Esophagus (tissue), 2 donors: ENCODE measurements around the gene OR2T3. TPM values are rescaled to one million over a fixed set of nuclear protein-coding genes. Genes with fewer than 3 reads are reported as not detected.
"Not testable (repeated sequence)": the region's sequence is repeated elsewhere in the genome, so short reads cannot be mapped to it uniquely, and the experiment has no call there.

ENCODE experiments used
- H3K27ac ChIP-seq, 2 donors: one replicate each; pipeline ENCODE4 v1.5.1; 2013; ENCODE audit warnings: low read depth in 2 of 2, mild to moderate bottlenecking in 2 of 2, inconsistent platforms in 1 of 2, low read length in 1 of 2, moderate library complexity in 1 of 2
- H3K27me3 ChIP-seq, 2 donors: one replicate each; pipeline ENCODE4 v1.6.1; 2013; ENCODE audit warnings: low read length in 2 of 2, control low read depth in 1 of 2, mild to moderate bottlenecking in 1 of 2; ENCODE audit not compliant: insufficient read depth in 2 of 2, control insufficient read depth in 1 of 2
- H3K36me3 ChIP-seq, 2 donors: one replicate each; pipeline ENCODE4 v1.6.1; 2013; ENCODE audit warnings: low read length in 1 of 2; ENCODE audit not compliant: control insufficient read depth in 2 of 2, insufficient read depth in 2 of 2
- H3K4me1 ChIP-seq, 2 donors: one replicate each; pipeline ENCODE4 v1.6.1; 2013; ENCODE audit warnings: low read length in 1 of 2; ENCODE audit not compliant: control insufficient read depth in 2 of 2, insufficient read depth in 2 of 2
- H3K4me3 ChIP-seq, 2 donors: one replicate each; pipeline ENCODE4 v1.5.1; 2013; ENCODE audit warnings: low read length in 2 of 2, mild to moderate bottlenecking in 2 of 2, low read depth in 1 of 2, moderate library complexity in 1 of 2
- H3K9me3 ChIP-seq, 2 donors: one replicate each; pipeline ENCODE4 v1.6.1; 2013; ENCODE audit warnings: mild to moderate bottlenecking in 2 of 2, low read depth in 1 of 2, low read length in 1 of 2, moderate library complexity in 1 of 2; ENCODE audit not compliant: control insufficient read depth in 2 of 2, insufficient read depth in 1 of 2
- WGBS, 2 donors: extraction: QIAGEN DNeasy Blood & Tissue Kit; methylation state at CpG; one replicate each; pipeline ENCODE4 v1.1.7; 2013; 5-methylcytosine and 5-hydroxymethylcytosine counted together
- polyA plus RNA-seq, 2 donors: library from polyadenylated mRNA; stranded (reverse); fragments of 200-250 nt; gene quantifications; one replicate each; pipeline ENCODE4 v1.2.3, GENCODE V29; 2013
- donor health status: healthy with polysubstance abuse.
- donor health status: Bipolar disorder and iron deficiency.

Gene OR2T3, protein sequence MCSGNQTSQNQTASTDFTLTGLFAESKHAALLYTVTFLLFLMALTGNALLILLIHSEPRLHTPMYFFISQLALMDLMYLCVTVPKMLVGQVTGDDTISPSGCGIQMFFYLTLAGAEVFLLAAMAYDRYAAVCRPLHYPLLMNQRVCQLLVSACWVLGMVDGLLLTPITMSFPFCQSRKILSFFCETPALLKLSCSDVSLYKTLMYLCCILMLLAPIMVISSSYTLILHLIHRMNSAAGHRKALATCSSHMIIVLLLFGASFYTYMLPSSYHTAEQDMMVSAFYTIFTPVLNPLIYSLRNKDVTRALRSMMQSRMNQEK
- not detected for polyA plus RNA-seq

- H3K27ac ChIP-seq, H3K27me3 ChIP-seq, H3K36me3 ChIP-seq, H3K4me3 ChIP-seq, H3K9me3 ChIP-seq, H3K4me1 ChIP-seq: not testable (repeated sequence)
- 77 to 80% methylated on average over 2 of the region's 2 CpGs for WGBS, 2 donors
These were observed at the start of gene OR2T3 for GRCh38 chr1:248473051-248473450. OR2T3 (plus strand) TSS chr1:248473351; CDS start chr1:248473351, 0 bp downstream.

DNA sequence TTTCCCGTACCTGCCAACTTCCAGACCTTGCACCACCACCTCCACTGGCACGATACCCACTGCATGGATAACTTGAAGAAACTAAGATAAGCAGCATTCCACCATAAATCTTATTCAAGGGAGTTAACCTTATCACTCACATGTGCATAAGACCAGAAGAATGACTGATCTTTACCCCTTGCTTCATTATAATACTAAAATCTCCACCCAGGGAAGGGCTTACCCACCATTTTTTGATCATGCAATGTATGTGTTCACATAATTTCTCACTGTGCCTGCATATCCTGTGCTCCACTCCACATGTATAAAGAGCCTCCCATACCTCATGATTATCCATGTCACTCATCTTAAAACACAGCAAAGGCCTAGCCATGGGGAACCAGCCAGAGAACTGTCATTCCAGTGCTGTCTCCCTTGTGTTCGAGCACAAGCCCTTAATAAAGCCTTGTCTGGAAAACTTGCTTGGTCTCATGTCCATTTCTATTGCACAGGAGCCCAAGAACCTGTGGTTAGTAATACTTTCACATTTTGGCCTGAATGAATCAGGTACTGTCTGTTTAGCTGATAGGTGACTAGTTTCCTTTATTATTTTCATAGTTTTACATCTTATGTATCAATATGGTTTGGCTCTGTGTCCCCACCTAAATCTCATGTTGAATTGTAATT is 45.5 kb upstream of the OR2T3 start:
- not testable (repeated sequence) for H3K4me1 ChIP-seq, H3K9me3 ChIP-seq, H3K36me3 ChIP-seq, H3K4me3 ChIP-seq, H3K27me3 ChIP-seq, H3K27ac ChIP-seq
- WGBS, 2 donors, result 58 to 62% methylated on average over 3 of the region's 3 CpGs

DNA sequence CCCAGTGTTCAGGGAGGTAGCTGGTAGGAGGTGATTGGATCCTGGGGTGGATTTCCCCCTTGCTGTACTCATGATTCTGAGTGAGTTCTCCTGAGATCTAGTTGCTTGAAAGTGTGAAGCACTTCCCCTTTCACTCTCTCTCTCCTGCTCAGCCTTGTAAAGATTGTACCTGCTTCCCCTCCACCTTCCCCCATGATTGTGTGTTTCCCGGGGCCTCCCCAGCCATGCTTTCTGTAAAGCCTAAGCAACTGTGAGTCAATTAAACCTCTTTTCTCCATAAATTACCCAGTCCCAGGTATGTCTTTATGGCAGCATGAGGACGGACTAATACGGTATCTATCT is 45.0 kb upstream of the OR2T3 start:
- H3K4me1 ChIP-seq, H3K4me3 ChIP-seq, H3K36me3 ChIP-seq, H3K9me3 ChIP-seq, H3K27me3 ChIP-seq, H3K27ac ChIP-seq: not testable (repeated sequence)
- WGBS, 2 donors, result 76 to 82% methylated on average over 3 of the region's 3 CpGs

DNA sequence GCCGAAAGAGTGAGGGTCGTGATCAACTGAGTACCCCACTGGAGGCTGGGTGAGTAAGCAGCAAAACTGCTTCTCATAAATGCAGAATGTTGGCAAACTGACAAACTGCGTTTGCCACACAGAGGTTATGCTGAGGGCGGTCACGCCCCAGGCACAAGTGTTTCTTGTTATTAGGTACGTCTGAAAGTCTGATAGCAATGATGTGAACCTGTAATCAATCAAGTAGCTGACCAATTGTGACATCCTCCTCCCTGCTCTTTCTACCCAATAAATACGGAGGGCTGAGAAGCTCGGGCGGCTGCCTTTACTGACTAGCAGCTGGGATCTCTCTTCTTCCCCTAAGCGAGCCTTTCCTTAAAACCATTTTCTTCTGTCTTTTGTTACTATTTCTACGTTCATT is 41.5 kb upstream of the OR2T3 start:
- H3K4me3 ChIP-seq, H3K27me3 ChIP-seq, H3K27ac ChIP-seq, H3K4me1 ChIP-seq, H3K9me3 ChIP-seq, H3K36me3 ChIP-seq: not testable (repeated sequence)
- WGBS, 2 donors, result 64 to 67% methylated on average over 11 of the region's 11 CpGs

- H3K9me3 ChIP-seq, H3K36me3 ChIP-seq, H3K27me3 ChIP-seq, H3K27ac ChIP-seq, H3K4me3 ChIP-seq, H3K4me1 ChIP-seq: not testable (repeated sequence)
- WGBS, 2 donors, result 60 to 70% methylated on average over 4 of the region's 4 CpGs
These were observed 41.0 kb upstream of the OR2T3 start for GRCh38 chr1:248432201-248432600.

DNA sequence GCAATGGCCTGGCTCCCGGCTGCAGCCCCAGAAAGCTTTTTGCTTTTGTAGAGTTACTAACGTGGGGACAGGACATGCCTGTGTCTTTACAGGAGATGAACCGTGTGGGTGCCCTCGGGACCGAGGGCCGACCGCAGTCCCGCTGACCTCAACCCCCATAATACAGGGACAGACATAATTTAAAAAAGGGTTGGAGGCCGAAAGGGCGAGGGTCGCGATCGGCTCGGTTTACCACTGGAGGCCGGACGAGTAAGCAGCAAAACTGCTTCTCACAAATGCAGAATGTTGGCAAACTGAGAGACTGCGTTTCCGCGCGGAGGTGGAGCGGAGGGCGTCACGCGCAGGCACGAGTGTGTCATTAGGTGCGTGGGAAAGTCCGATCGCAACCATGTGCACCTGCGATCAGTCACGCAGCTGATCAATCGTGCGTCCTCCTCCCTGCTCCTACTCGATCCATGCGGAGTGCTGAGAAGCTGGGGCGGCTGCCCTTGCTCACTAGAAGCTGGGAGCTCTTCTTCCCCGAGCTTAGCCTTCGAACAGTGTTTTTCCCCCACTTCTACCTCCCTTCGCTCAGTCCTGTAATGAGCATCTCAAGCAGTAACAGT is 39.2 kb upstream of the OR2T3 start:
- H3K36me3 ChIP-seq, result not testable (repeated sequence)
- WGBS, 2 donors, result 90 to 92% methylated on average over 32 to 36 of the region's 38 CpGs

DNA sequence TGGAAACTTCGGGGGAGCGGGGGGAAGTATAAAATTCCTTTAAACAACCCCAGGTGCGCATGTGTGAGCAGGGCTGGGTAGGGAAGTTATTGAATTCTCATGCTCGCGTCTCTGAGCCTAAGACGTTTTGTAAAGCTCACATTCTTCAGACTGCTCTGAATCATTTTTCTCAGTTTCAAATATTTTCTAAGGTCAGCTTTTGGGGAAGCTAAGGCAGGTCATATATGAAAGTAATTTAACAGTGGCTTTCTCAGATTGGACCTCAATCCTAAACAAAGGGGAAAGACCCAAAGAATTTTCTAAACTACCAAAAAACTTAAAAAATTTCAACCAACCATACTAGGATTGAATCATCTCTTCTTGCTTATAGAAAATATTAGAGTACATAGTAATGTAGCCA is 38.2 kb upstream of the OR2T3 start:
- not testable (repeated sequence) for H3K4me3 ChIP-seq, H3K27ac ChIP-seq, H3K4me1 ChIP-seq, H3K9me3 ChIP-seq, H3K27me3 ChIP-seq, H3K36me3 ChIP-seq
- 85 to 91% methylated on average over 4 of the region's 6 CpGs for WGBS, 2 donors

More for the DNA sequence above, 39.2 kb upstream of the OR2T3 start:
- H3K9me3 ChIP-seq, H3K4me3 ChIP-seq, H3K27ac ChIP-seq, H3K27me3 ChIP-seq, H3K4me1 ChIP-seq: not testable (repeated sequence)

GRCh38 chr1:248436303-248436702 is 36.8 kb upstream of the OR2T3 start:
- not testable (repeated sequence) for H3K4me1 ChIP-seq, H3K4me3 ChIP-seq, H3K27me3 ChIP-seq, H3K9me3 ChIP-seq, H3K27ac ChIP-seq, H3K36me3 ChIP-seq
- WGBS, 2 donors, result 77 to 84% methylated on average over 3 of the region's 3 CpGs

DNA sequence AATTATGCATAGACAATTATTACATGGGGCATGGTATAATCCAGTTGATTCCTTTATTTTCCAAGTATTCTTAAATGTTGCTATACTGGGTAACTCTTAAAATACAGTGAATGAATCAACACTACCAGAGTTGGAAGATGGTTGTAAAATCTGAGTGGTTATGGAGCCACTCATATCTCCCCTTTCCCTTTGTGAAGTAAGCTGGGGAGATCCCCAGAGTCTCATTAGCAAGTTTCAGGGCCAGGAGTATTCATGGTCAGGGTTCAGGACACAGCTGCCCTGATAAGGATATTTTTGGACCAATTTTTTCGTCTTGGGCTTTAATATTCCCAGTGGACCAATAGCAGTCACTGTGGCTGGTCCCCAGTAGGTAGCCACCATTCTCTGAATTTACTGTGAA is 34.5 kb upstream of the OR2T3 start:
- H3K4me3 ChIP-seq, H3K9me3 ChIP-seq, H3K27ac ChIP-seq, H3K36me3 ChIP-seq, H3K27me3 ChIP-seq, H3K4me1 ChIP-seq: not testable (repeated sequence)
- WGBS, 2 donors, result 30 to 35% methylated on average over 1 of the region's 1 CpG

GRCh38 chr1:248439283-248439682 is 33.9 kb upstream of the OR2T3 start:
- not testable (repeated sequence) for H3K27me3 ChIP-seq, H3K9me3 ChIP-seq, H3K4me1 ChIP-seq, H3K4me3 ChIP-seq, H3K27ac ChIP-seq, H3K36me3 ChIP-seq
- 57 to 65% methylated on average over 5 of the region's 5 CpGs for WGBS, 2 donors
